ENCODE results near the gene TSC22D1. TPM values are rescaled to one million over a fixed set of nuclear protein-coding genes. Genes with fewer than 3 reads are reported as not detected.

Gene TSC22D1
- polyA plus RNA-seq (2013) = 164 TPM

DNA sequence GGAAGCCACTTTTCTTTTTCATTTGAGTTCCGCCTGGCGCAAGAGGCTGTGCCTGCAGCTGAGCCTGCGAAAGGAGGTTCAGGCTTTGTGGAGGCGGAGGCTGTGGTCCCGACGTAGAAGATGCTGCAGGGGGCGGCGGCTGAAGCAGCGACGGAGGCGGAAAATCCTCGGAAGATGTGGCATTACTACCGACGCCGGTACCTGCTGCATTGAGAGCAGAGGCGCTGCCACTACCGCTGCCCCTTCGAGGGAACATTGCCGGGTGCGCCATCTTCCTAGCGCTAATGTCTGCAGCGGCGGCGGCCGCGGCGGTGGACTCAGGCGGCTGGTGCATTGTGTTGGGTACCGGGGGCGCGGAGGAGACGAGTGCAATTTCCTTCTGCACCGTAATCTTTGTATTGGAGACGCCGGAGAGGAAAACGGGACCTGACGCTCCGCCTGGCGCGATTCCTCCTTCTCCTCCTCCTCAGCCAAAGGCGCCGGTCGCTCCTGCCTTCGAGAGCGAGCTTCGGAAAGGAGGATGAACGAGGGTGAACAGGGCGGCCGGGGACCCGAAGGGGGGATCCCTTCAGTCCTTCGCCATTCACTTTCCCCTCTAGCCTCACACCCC is at the start of gene TSC22D1:
TSC22D1 (minus strand) TSS at position 590 of the 610 bp plus-strand sequence; CDS start at position 334, 256 bp downstream.
- Histone ChIP-seq H3K27ac (ENCODE audit: insufficient read depth in 1 of 2, low read depth in 1 of 2, low read length in 2 of 2, poor library complexity in 1 of 2, severe bottlenecking in 2 of 2) (peak within 1 kb of the TSS; percentile 86 to 94), H3K36me3 (ENCODE audit: control insufficient read depth in 4 of 4, insufficient read depth in 4 of 4, low read length in 3 of 4) (peaks cover 0 to 12% (median 3%) of the 10 kb centered on the region in 4 experiments), H3K9me3 (ENCODE audit: control extremely low read depth in 1 of 5, control insufficient read depth in 4 of 5, insufficient read depth in 2 of 5, low read depth in 1 of 5, low read length in 4 of 5) (no peaks in the 10 kb centered on the region), H3K4me3 (ENCODE audit: control insufficient read depth in 1 of 7, extremely low read depth in 1 of 7, insufficient read depth in 4 of 7, low read depth in 2 of 7, low read length in 6 of 7) (peak within 1 kb of the TSS; percentile 85 to 94 (median 90)), H3K4me1 (ENCODE audit: control extremely low read depth in 1 of 4, control insufficient read depth in 4 of 4, insufficient read depth in 4 of 4, low read length in 3 of 4) (peaks cover 19 to 52% (median 46%) of the 10 kb centered on the region in 4 experiments), H3K27me3 (replicated peaks in 2 of 5; ENCODE audit: control insufficient read depth in 4 of 5, insufficient read depth in 5 of 5, low read length in 4 of 5) (no peaks in the 10 kb centered on the region)
- ChIA-PET CTCF (interaction anchor here (0.9 to 2.3 kb wide), 5 partner anchors 9 to 93 kb away, joined by 3 to 7 read pairs (median 5); no protein-coding TSS in a partner anchor), POLR2A (interaction anchor here (0.7 to 0.8 kb wide), 2 partner anchors 16 to 76 kb away, joined by 3 to 4 read pairs; no protein-coding TSS in a partner anchor)
- peak; percentile 60 to 84 (median 78) for DNase-seq
- WGBS (ENCODE audit: insufficient coverage) = under 1% methylated on average over 41 of the region's 51 CpGs

DNA sequence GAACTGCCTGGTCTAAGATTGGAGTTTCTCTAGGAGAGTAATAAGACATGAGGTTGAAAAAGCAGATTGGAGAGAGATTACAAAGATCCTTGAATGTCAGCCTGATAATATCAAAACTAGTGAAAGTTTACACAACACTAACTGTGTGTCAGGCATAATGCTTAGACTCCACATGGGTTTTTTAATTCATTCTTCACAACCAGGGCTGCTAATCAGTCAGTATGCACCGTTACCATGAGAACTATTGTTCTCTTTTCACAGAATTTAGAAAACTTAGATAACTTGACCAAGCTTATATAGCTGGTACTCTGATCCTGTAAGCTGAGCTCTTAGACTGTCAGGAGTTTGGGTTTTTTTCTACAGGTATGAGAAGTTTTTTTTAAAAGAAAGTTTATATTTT is 46.6 kb upstream of the TSC22D1 start:
- ChIA-PET POLR2A (no interaction called here), CTCF (no interaction called here)
- Histone ChIP-seq H3K4me3 (ENCODE audit: control insufficient read depth in 1 of 7, extremely low read depth in 1 of 7, insufficient read depth in 4 of 7, low read depth in 2 of 7, low read length in 6 of 7) (no peak overlapping the region), H3K4me1 (ENCODE audit: control extremely low read depth in 1 of 4, control insufficient read depth in 4 of 4, insufficient read depth in 4 of 4, low read length in 3 of 4) (no peaks in the 10 kb centered on the region), H3K27ac (ENCODE audit: insufficient read depth in 1 of 2, low read depth in 1 of 2, low read length in 2 of 2, poor library complexity in 1 of 2, severe bottlenecking in 2 of 2) (no peak overlapping the region), H3K9me3 (ENCODE audit: control extremely low read depth in 1 of 5, control insufficient read depth in 4 of 5, insufficient read depth in 2 of 5, low read depth in 1 of 5, low read length in 4 of 5) (no peaks in the 10 kb centered on the region), H3K36me3 (ENCODE audit: control insufficient read depth in 4 of 4, insufficient read depth in 4 of 4, low read length in 3 of 4) (no peaks in the 10 kb centered on the region), H3K27me3 (replicated peaks in 2 of 5; ENCODE audit: control insufficient read depth in 4 of 5, insufficient read depth in 5 of 5, low read length in 4 of 5) (no peaks in the 10 kb centered on the region)
- no CpG with 5 or more reads among the region's 1 CpG for WGBS (ENCODE audit: insufficient coverage)
- no peak for DNase-seq

DNA sequence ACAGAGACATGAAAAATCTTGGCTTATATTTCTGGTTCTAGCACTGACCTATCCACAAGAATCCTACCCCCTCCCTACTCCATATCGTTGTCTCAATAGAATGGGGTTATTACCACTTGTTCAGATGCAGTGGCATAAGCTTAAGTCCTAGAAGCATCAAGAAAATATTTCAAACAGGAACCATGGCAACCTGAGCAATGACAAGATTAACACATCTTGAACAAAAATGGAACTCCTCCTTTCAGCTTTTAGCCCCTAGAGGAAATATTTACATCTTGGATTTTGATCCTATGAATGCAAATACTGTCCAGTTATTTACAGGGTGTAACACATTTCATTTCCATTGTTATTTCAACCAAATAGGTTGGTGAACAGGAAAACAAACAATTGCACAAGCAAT is 46.1 kb upstream of the TSC22D1 start:
- no peaks in the 10 kb centered on the region for H3K36me3 ChIP-seq (ENCODE audit: control insufficient read depth in 4 of 4, insufficient read depth in 4 of 4, low read length in 3 of 4)
- no peak overlapping the region for H3K27ac ChIP-seq (ENCODE audit: insufficient read depth in 1 of 2, low read depth in 1 of 2, low read length in 2 of 2, poor library complexity in 1 of 2, severe bottlenecking in 2 of 2)
- H3K4me3 ChIP-seq (ENCODE audit: control insufficient read depth in 1 of 7, extremely low read depth in 1 of 7, insufficient read depth in 4 of 7, low read depth in 2 of 7, low read length in 6 of 7) = no peak overlapping the region
- H3K27me3 ChIP-seq (replicated peaks in 2 of 5; ENCODE audit: control insufficient read depth in 4 of 5, insufficient read depth in 5 of 5, low read length in 4 of 5) = no peaks in the 10 kb centered on the region
- H3K9me3 ChIP-seq (ENCODE audit: control extremely low read depth in 1 of 5, control insufficient read depth in 4 of 5, insufficient read depth in 2 of 5, low read depth in 1 of 5, low read length in 4 of 5) = no peaks in the 10 kb centered on the region
- no CpG with 5 or more reads among the region's 1 CpG for WGBS (ENCODE audit: insufficient coverage)
- DNase-seq = peak in 1 of 3 donors; percentile 6
- H3K4me1 ChIP-seq (ENCODE audit: control extremely low read depth in 1 of 4, control insufficient read depth in 4 of 4, insufficient read depth in 4 of 4, low read length in 3 of 4) = no peaks in the 10 kb centered on the region
- CTCF ChIA-PET = no interaction called here
- POLR2A ChIA-PET = no interaction called here

DNA sequence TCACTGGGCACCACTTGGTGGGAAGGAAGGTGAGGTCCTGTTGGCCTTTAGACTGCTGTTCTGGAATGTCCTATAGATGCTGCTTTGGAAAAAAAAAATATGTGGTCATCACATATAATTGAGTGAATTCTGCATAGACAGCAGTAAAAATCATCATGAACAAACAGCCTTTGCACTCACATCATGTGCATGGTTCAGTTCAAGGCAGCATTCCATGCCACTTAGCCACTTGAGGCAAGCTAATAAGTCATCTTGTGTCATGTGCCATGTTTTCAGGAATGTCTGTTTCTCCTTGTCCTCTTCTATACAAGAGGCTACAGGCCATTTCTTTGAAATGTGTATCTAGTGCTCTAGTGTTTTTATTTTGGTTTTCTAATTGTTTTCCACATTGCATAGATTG is 43.9 kb upstream of the TSC22D1 start:
- CTCF ChIA-PET = no interaction called here
- Histone ChIP-seq H3K4me3 (ENCODE audit: control insufficient read depth in 1 of 7, extremely low read depth in 1 of 7, insufficient read depth in 4 of 7, low read depth in 2 of 7, low read length in 6 of 7) (no peak overlapping the region), H3K27ac (ENCODE audit: insufficient read depth in 1 of 2, low read depth in 1 of 2, low read length in 2 of 2, poor library complexity in 1 of 2, severe bottlenecking in 2 of 2) (no peak overlapping the region), H3K27me3 (replicated peaks in 2 of 5; ENCODE audit: control insufficient read depth in 4 of 5, insufficient read depth in 5 of 5, low read length in 4 of 5) (no peaks in the 10 kb centered on the region), H3K9me3 (ENCODE audit: control extremely low read depth in 1 of 5, control insufficient read depth in 4 of 5, insufficient read depth in 2 of 5, low read depth in 1 of 5, low read length in 4 of 5) (no peaks in the 10 kb centered on the region), H3K4me1 (ENCODE audit: control extremely low read depth in 1 of 4, control insufficient read depth in 4 of 4, insufficient read depth in 4 of 4, low read length in 3 of 4) (no peaks in the 10 kb centered on the region), H3K36me3 (ENCODE audit: control insufficient read depth in 4 of 4, insufficient read depth in 4 of 4, low read length in 3 of 4) (no peaks in the 10 kb centered on the region)
- POLR2A ChIA-PET = no interaction called here
- no peak for DNase-seq

DNA sequence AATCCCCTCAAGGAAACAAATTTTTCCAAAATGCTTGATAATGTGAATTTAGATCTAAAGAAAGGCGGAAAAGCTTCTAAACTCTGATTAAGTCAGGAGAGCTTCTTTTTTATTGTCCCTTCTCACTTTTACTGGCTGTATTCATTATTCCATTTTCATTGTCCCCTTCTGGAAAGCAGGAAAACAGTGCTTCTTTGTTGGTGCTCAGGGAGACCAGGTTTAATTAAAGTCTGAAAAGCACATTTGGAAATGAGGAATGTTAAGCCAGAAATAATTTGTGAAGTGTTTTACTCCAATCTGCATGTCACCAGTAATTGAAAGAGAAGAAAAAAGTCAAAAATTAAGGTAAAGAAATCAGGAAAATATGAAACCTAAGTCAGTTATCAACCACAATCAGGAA is 43.5 kb upstream of the TSC22D1 start:
- Histone ChIP-seq H3K4me3 (ENCODE audit: control insufficient read depth in 1 of 7, extremely low read depth in 1 of 7, insufficient read depth in 4 of 7, low read depth in 2 of 7, low read length in 6 of 7) (no peak overlapping the region), H3K27ac (ENCODE audit: insufficient read depth in 1 of 2, low read depth in 1 of 2, low read length in 2 of 2, poor library complexity in 1 of 2, severe bottlenecking in 2 of 2) (no peak overlapping the region), H3K4me1 (ENCODE audit: control extremely low read depth in 1 of 4, control insufficient read depth in 4 of 4, insufficient read depth in 4 of 4, low read length in 3 of 4) (no peaks in the 10 kb centered on the region), H3K27me3 (replicated peaks in 2 of 5; ENCODE audit: control insufficient read depth in 4 of 5, insufficient read depth in 5 of 5, low read length in 4 of 5) (no peaks in the 10 kb centered on the region), H3K36me3 (ENCODE audit: control insufficient read depth in 4 of 4, insufficient read depth in 4 of 4, low read length in 3 of 4) (no peaks in the 10 kb centered on the region), H3K9me3 (ENCODE audit: control extremely low read depth in 1 of 5, control insufficient read depth in 4 of 5, insufficient read depth in 2 of 5, low read depth in 1 of 5, low read length in 4 of 5) (no peaks in the 10 kb centered on the region)
- POLR2A ChIA-PET = no interaction called here
- DNase-seq = no peak
- no CpG with 5 or more reads among the region's 1 CpG for WGBS (ENCODE audit: insufficient coverage)
- CTCF ChIA-PET = no interaction called here

DNA sequence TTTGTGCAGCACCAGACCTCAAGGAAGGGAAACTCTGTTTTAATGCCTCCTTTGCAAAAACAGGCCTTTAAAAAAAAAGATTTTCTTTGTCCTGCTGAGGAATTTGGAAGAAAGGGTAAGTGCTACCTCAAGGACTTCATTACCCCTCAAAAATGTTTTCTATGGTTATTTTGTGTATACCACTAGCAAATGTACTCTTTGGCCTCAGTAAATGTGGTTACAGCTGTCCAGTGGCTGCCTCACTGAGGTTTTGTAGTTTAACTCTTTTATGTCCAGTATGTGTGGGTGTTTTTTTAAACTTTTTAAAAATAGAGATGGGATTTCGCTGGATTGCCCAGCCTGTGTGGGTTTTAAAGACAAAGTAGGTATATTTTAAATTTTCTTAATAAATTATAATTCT is 42.2 kb upstream of the TSC22D1 start:
- Histone ChIP-seq H3K4me1 (ENCODE audit: control extremely low read depth in 1 of 4, control insufficient read depth in 4 of 4, insufficient read depth in 4 of 4, low read length in 3 of 4) (no peaks in the 10 kb centered on the region), H3K27me3 (replicated peaks in 2 of 5; ENCODE audit: control insufficient read depth in 4 of 5, insufficient read depth in 5 of 5, low read length in 4 of 5) (no peaks in the 10 kb centered on the region), H3K4me3 (ENCODE audit: control insufficient read depth in 1 of 7, extremely low read depth in 1 of 7, insufficient read depth in 4 of 7, low read depth in 2 of 7, low read length in 6 of 7) (no peak overlapping the region), H3K36me3 (ENCODE audit: control insufficient read depth in 4 of 4, insufficient read depth in 4 of 4, low read length in 3 of 4) (no peaks in the 10 kb centered on the region), H3K27ac (ENCODE audit: insufficient read depth in 1 of 2, low read depth in 1 of 2, low read length in 2 of 2, poor library complexity in 1 of 2, severe bottlenecking in 2 of 2) (no peak overlapping the region), H3K9me3 (ENCODE audit: control extremely low read depth in 1 of 5, control insufficient read depth in 4 of 5, insufficient read depth in 2 of 5, low read depth in 1 of 5, low read length in 4 of 5) (no peaks in the 10 kb centered on the region)
- ChIA-PET POLR2A (no interaction called here), CTCF (no interaction called here)
- DNase-seq = no peak
- no CpG with 5 or more reads among the region's 1 CpG for WGBS (ENCODE audit: insufficient coverage)

DNA sequence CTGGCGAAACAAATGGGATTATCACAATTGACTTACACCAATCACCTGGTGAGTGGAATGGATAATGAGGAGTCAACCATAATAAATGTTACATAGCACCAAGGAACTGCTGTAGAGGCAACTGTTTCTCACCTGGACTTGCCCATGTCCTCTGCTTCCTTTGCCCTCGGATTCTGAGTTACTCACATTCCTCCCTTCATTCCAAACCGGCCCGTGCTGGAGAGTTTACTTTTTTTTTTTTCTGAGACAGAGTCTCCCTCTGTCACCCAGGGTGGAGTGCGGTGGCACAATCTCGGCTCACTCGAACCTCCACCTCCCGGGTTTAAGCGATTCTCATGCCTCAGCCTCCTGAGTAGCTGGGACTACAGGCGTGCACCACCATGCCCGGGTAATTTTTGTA is 41.5 kb upstream of the TSC22D1 start:
- CTCF ChIA-PET = no interaction called here
- 100% methylated on average over 5 of the region's 11 CpGs for WGBS (ENCODE audit: insufficient coverage)
- H3K27ac ChIP-seq (ENCODE audit: insufficient read depth in 1 of 2, low read depth in 1 of 2, low read length in 2 of 2, poor library complexity in 1 of 2, severe bottlenecking in 2 of 2) = no peak overlapping the region

More for the DNA sequence above, 41.5 kb upstream of the TSC22D1 start:
- no peaks in the 10 kb centered on the region for H3K27me3 ChIP-seq (replicated peaks in 2 of 5; ENCODE audit: control insufficient read depth in 4 of 5, insufficient read depth in 5 of 5, low read length in 4 of 5)
- H3K36me3 ChIP-seq (ENCODE audit: control insufficient read depth in 4 of 4, insufficient read depth in 4 of 4, low read length in 3 of 4) = no peaks in the 10 kb centered on the region
- POLR2A ChIA-PET = no interaction called here
- H3K4me3 ChIP-seq (ENCODE audit: control insufficient read depth in 1 of 7, extremely low read depth in 1 of 7, insufficient read depth in 4 of 7, low read depth in 2 of 7, low read length in 6 of 7) = no peak overlapping the region
- DNase-seq = no peak
- H3K4me1 ChIP-seq (ENCODE audit: control extremely low read depth in 1 of 4, control insufficient read depth in 4 of 4, insufficient read depth in 4 of 4, low read length in 3 of 4) = no peaks in the 10 kb centered on the region
- H3K9me3 ChIP-seq (ENCODE audit: control extremely low read depth in 1 of 5, control insufficient read depth in 4 of 5, insufficient read depth in 2 of 5, low read depth in 1 of 5, low read length in 4 of 5) = no peaks in the 10 kb centered on the region

Measured in common myeloid progenitor, CD34-positive (primary cell).